K562 (cell line): Measurements from ENCODE around the gene CRYBA1. TPM values are rescaled to one million over a fixed set of nuclear protein-coding genes. Genes with fewer than 3 reads are reported as not detected.
"Not testable (repeated sequence)": the region's sequence is repeated elsewhere in the genome, so short reads cannot be mapped to it uniquely, and the experiment has no call there.

Experiments
- ATAC-seq: fragments of 200-7000 bp; cut with Tn5 transposase; 3 replicates; pipeline ENCODE4 v1.9.1; 2020; ENCODE audit warnings: moderate library complexity
- BruUV-seq: library from RNA; stranded (reverse); fragments of 400-500 nt; replicated peaks from 2 replicates; lab custom pipeline; 2021; lab: Mats Ljungman, UMichigan
- CTCF ChIA-PET: fragments of 300-600 bp; formaldehyde crosslinking; extraction: SDS; loops from one replicate; lab custom pipeline; 2021; ENCODE audit warnings: low intra/inter-chr PET ratio; lab: Yijun Ruan, JAX
- POLR2A ChIA-PET: fragments of 300-600, 350-650 bp; sonication (Branson Sonifier 250); formaldehyde crosslinking; extraction: SDS; loops from one replicate; lab custom pipeline; 2021; ENCODE audit warnings: antibody characterized with exemption, inconsistent platforms; lab: Yijun Ruan, JAX
- DNase-seq, 4 experiments: peaks; one replicate each; pipeline versions ENCODE4 v3.0.0 to v3.0.0-alpha.2; 2011 to 2018; ENCODE audit warnings: low spot score in 3 of 4, mixed read lengths in 3 of 4; ENCODE audit errors: extremely low read depth in 1 of 4
- FAIRE-seq: peaks from 2 replicates; lab custom pipeline; 2011; peaks lifted over from hg19 to GRCh38; lab: Jason Lieb, UNC
- H2AFZ ChIP-seq: 2 replicates; pipeline ENCODE4 v1.6.0; 2011; ENCODE audit warnings: low read depth, low read length, control low read depth, inconsistent platforms
- H3K27ac ChIP-seq: fragments of 200-600 bp; 3 replicates; pipeline ENCODE4 v1.8.0; 2011; ENCODE audit warnings: low read depth, mild to moderate bottlenecking, control low read depth, inconsistent platforms, low read length, moderate library complexity, mixed read lengths; ENCODE audit errors: extremely low read depth
- H3K27me3 ChIP-seq, 2 experiments: fragments of 300-600 bp in 1 of 2; 2 replicates in 1 of 2; 3 replicates in 1 of 2; pipeline versions ENCODE4 v1.6.0 to v1.8.0; 2011; ENCODE audit warnings: inconsistent platforms in 2 of 2, low read length in 2 of 2, mild to moderate bottlenecking in 1 of 2, mixed read lengths in 1 of 2, moderate library complexity in 1 of 2; ENCODE audit not compliant: control insufficient read depth in 2 of 2, insufficient read depth in 2 of 2
- H3K36me3 ChIP-seq: fragments of 300-600 bp; 3 replicates; pipeline ENCODE4 v1.8.0; 2011; ENCODE audit warnings: mild to moderate bottlenecking, low read length, inconsistent platforms; ENCODE audit not compliant: control insufficient read depth, insufficient read depth
- H3K4me1 ChIP-seq, 2 experiments: fragments of 200-600 bp in 1 of 2; replicated peaks in 1 of 2; 2 replicates in 1 of 2; 3 replicates in 1 of 2; pipeline versions ENCODE4 v1.5.1 to v1.8.0; 2011; ENCODE audit warnings: inconsistent platforms in 2 of 2, low read length in 2 of 2, mild to moderate bottlenecking in 1 of 2, mixed read lengths in 1 of 2, moderate library complexity in 1 of 2; ENCODE audit not compliant: control insufficient read depth in 2 of 2, insufficient read depth in 2 of 2
- H3K4me2 ChIP-seq: 2 replicates; pipeline ENCODE4 v1.6.1; 2011; ENCODE audit warnings: low read length, control low read depth, inconsistent platforms, mixed read lengths; ENCODE audit not compliant: insufficient read depth
- H3K4me3 ChIP-seq: fragments of 200-600 bp; sonication (generic), shearing (Covaris generic); 2 replicates; pipeline ENCODE4 v1.5.1; 2016; ENCODE audit warnings: control low read depth, inconsistent platforms
- H3K79me2 ChIP-seq: fragments of 200-600 bp; 3 replicates; pipeline ENCODE4 v1.8.0; 2011; ENCODE audit warnings: low read length, inconsistent platforms; ENCODE audit not compliant: control insufficient read depth, insufficient read depth
- H3K9ac ChIP-seq, 2 experiments: 2 replicates each; pipeline versions ENCODE4 v1.6.0 to v1.6.1; 2011; ENCODE audit warnings: low read depth in 2 of 2, low read length in 2 of 2, control low read depth in 1 of 2, inconsistent platforms in 1 of 2, mild to moderate bottlenecking in 1 of 2, mixed read lengths in 1 of 2; ENCODE audit not compliant: insufficient read depth in 1 of 2
- H3K9me1 ChIP-seq: one replicate; pipeline ENCODE4 v1.6.0; 2011; ENCODE audit warnings: inconsistent platforms, mild to moderate bottlenecking, low read length, moderate library complexity; ENCODE audit not compliant: control insufficient read depth, insufficient read depth
- H3K9me3 ChIP-seq: replicated peaks from 2 replicates; pipeline ENCODE4 v1.5.1; 2011; ENCODE audit warnings: low read depth, low read length, inconsistent platforms; ENCODE audit not compliant: control insufficient read depth, insufficient read depth
- H4K20me1 ChIP-seq: replicated peaks from 2 replicates; pipeline ENCODE4 v1.6.1; 2011; ENCODE audit warnings: low read length, inconsistent platforms, mixed read lengths; ENCODE audit not compliant: control insufficient read depth, insufficient read depth
- HNRNPK ChIP-seq: fragments of 200-400 bp; formaldehyde crosslinking; IDR thresholded peaks from one replicate; pipeline ENCODE4 v1.6.1; 2018; ENCODE audit warnings: mild to moderate bottlenecking, low read depth, low read length; ENCODE audit not compliant: poor library complexity, severe bottlenecking
- ZBTB33 ChIP-seq: sonication (generic); formaldehyde crosslinking; IDR thresholded peaks from 2 replicates; pipeline ENCODE4 v1.8.1; 2023; ENCODE audit warnings: mild to moderate bottlenecking, missing genetic modification reagents
- WGBS: fragments of 100-300 bp; shearing (Covaris generic); methylation state at CpG from one replicate; pipeline ENCODE4 v1.1.6; 2016; ENCODE audit warnings: low coverage, mixed read lengths; ENCODE audit not compliant: insufficient coverage; ENCODE audit errors: missing lambda C conversion rate; 5-methylcytosine and 5-hydroxymethylcytosine counted together
- in situ Hi-C: fragments of 300-500 bp; cut with MboI; formaldehyde crosslinking; loops from 4 replicates; pipeline ENCODE4 v1.15.0; 2018; ENCODE audit warnings: inconsistent platforms, mixed read lengths
- intact Hi-C: fragments of 100-400 bp; cut with micrococcal nuclease; formaldehyde crosslinking; loops from 2 replicates; pipeline ENCODE4 v1.14.2; 2022
- polyA plus RNA-seq, 8 experiments: library from polyadenylated mRNA; depleted of rRNA in 4 of 8; stranded (reverse) in 5 of 8; unstranded in 3 of 8; fragments of >200 nt; fragmentation: Nextera tagmentation in 2 of 8; fragmentation: Illumina TruSeq in 1 of 8; extraction: Ambion mirVana in 2 of 8; extraction: Trizol in 1 of 8; gene quantifications; 2 replicates each; pipeline versions ENCODE4 v1.2.1 to v1.2.3, GENCODE V29; 2011 to 2014; ENCODE audit warnings: inconsistent platforms in 1 of 8, missing spikeins in 1 of 8
- total RNA-seq, 7 experiments: library from RNA; depleted of rRNA in 6 of 7; stranded (reverse); fragments of >200 nt in 6 of 7; fragmentation: Illumina TruSeq in 2 of 7; extraction: Trizol in 2 of 7; gene quantifications; 2 replicates each; pipeline versions ENCODE4 v1.2.1 to v1.2.3, GENCODE V29; 2011 to 2021; ENCODE audit warnings: low replicate concordance in 1 of 7

Gene CRYBA1
- total and polyA plus RNA-seq, 9 of the 15 experiments (the other 6 are each of a cell fraction or from before 2014, with no cell fraction given), result not detected

GRCh38 chr17:29271980-29272379 is 25.3 kb downstream of the CRYBA1 start:
- H2AFZ ChIP-seq, H3K4me1 ChIP-seq, H3K9ac ChIP-seq, H3K4me2 ChIP-seq, intact Hi-C loops, H3K27me3 ChIP-seq, H3K9me1 ChIP-seq, ATAC-seq, BruUV-seq, CTCF ChIA-PET, POLR2A ChIA-PET, H3K27ac ChIP-seq, FAIRE-seq, H3K4me3 ChIP-seq, in situ Hi-C loops, H3K9me3 ChIP-seq, DNase-seq: not testable (repeated sequence)
- Histone ChIP-seq H3K79me2 (peaks cover 88% of the 10 kb centered on the region), H3K36me3 (peaks cover 84% of the 10 kb centered on the region), H4K20me1 (peaks cover 12% of the 10 kb centered on the region)
- 96% methylated on average over 3 of the region's 9 CpGs for WGBS
- TF ChIP-seq ZBTB33 (CRISPR knock-in tag) (peak; percentile 65; the same call in 1 of the 2 replicates), HNRNPK (peak; percentile 65)

- no peak overlapping the region for H3K4me3 ChIP-seq
- no peaks in the 10 kb centered on the region for H3K27me3 ChIP-seq
- WGBS, result 8% methylated on average over 1 of the region's 1 CpG
- no TSS peak for BruUV-seq
- intact Hi-C loops (no loop called here), in situ Hi-C loops (no loop called here)
- ATAC-seq (no peak), DNase-seq (no peak), FAIRE-seq (no peak)
- no peak overlapping the region for H3K9ac ChIP-seq
- no peaks in the 10 kb centered on the region; a peak in 1 of 5 replicates for H3K4me1 ChIP-seq
- peaks cover 16% of the 10 kb centered on the region for H4K20me1 ChIP-seq
- no peaks in the 10 kb centered on the region for H3K9me3 ChIP-seq
- H3K79me2 ChIP-seq, result peaks cover 91% of the 10 kb centered on the region
- peaks cover 86% of the 10 kb centered on the region for H3K36me3 ChIP-seq
- no peak overlapping the region for H3K4me2 ChIP-seq
- ChIA-PET POLR2A (interaction anchor here (0.8 to 1.8 kb wide), 5 partner anchors 8 to 92 kb away, joined by 3 to 5 read pairs (median 5); partner anchors contain the start of gene NUFIP2), CTCF (no interaction called here)
- no peak overlapping the region for H2AFZ ChIP-seq
- H3K27ac ChIP-seq, result no peak overlapping the region
- H3K9me1 ChIP-seq, result peaks cover 4% of the 10 kb centered on the region
Observed at GRCh38 chr17:29273924-29274323, 27.3 kb downstream of the CRYBA1 start.
